OCI-M2 (cell line): ENCODE measurements around the gene DNAH10.

Source experiments
- DNase-seq: peaks from one replicate; lab custom pipeline; 2025; ENCODE audit not compliant: unreplicated experiment; lab: John Stamatoyannopoulos, UW

DNAH10 gene

GRCh38 chr12:123836292-123836691 lies 74.2 kb downstream of the DNAH10 start:
- DNase-seq = no peak

GRCh38 chr12:123839826-123840225 lies 77.7 kb downstream of the DNAH10 start:
- DNase-seq = no peak

GRCh38 chr12:123840765-123841425 lies 78.8 kb downstream of the DNAH10 start:
- no peak for DNase-seq

- no peak for DNase-seq
Observed at GRCh38 chr12:123843912-123844748, 82.0 kb downstream of the DNAH10 start.

DNA sequence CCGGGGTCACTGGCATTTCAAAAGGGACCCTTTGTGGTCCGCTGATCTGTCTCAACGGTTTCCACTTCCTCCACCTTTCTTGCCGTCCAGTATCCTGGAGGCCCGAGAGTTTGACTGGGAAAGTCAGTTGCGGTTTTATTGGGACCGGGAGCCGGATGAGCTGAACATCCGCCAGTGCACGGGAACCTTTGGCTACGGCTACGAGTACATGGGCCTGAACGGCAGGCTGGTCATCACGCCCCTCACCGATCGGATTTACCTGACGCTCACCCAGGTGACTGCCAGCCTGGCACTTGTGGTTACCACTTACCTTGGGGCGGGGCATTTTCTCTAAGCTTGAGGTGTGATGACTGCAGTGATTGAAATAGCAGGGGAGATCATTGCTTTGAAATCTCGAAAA lies 83.8 kb downstream of the DNAH10 start:
- DNase-seq = no peak

GRCh38 chr12:123846340-123846739 lies 84.2 kb downstream of the DNAH10 start:
- no peak for DNase-seq

DNA sequence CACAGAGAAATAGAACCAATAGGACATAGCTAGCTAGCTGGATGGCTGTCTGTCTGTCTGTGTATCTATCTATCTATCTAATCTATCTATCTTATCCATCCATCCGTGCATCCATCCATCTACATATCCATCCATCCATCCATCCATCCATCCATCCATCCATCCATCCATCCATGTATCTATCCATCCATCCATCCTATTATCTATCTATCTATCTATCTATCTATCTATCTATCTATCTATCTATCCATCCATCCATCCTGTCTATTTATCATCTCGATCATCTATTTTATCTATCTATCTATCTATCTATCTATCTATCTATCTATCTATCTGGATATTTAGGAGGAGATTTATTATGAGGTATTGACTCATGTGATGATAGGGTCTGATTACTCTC lies 84.9 kb downstream of the DNAH10 start:
- DNase-seq = no peak

DNA sequence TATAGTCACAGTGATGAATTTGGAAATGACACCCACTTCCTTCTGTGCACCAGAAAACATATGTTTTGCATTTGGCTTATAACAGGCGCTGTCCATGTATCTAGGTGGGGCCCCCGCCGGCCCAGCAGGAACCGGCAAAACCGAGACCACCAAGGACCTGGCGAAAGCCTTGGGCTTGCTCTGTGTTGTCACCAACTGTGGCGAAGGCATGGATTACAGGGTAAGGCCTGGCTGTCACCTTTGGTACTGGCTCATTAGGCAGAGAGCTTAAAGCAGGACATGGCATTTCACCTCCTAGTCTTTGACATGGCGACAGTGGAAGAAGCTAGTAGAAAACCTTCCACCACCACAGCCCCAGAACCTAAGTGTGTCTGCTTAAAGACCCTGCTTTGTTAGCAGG lies 85.8 kb downstream of the DNAH10 start:
- no peak for DNase-seq

- no peak for DNase-seq
Observed at GRCh38 chr12:123849517-123849916, 87.4 kb downstream of the DNAH10 start.

GRCh38 chr12:123850246-123851134 lies 88.4 kb downstream of the DNAH10 start:
- DNase-seq = no peak

GRCh38 chr12:123853396-123854070 lies 91.4 kb downstream of the DNAH10 start:
- no peak for DNase-seq

- DNase-seq = no peak
Observed at GRCh38 chr12:123854232-123854631, 92.1 kb downstream of the DNAH10 start.

- no peak for DNase-seq
Observed at GRCh38 chr12:123854918-123855317, 92.8 kb downstream of the DNAH10 start.

DNA sequence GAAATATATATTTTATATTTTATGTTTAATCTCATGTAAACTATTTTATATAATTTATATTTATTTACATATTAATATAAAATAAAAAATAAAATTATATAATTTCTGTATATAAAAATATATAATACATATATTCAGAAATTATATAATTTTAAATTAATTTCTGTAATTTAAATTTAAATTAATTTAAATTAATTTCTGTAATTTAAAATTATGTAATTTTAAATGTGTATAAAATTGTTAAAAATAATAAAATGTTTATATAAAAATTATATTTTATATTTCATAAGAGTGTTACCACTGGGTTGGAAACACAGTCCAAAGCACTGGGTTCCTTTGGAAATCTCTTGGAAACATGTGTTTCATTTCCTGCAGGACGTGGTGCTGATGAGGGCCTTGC lies 94.6 kb downstream of the DNAH10 start:
- DNase-seq = no peak

GRCh38 chr12:123858176-123858575 lies 96.1 kb downstream of the DNAH10 start:
- no peak for DNase-seq

DNA sequence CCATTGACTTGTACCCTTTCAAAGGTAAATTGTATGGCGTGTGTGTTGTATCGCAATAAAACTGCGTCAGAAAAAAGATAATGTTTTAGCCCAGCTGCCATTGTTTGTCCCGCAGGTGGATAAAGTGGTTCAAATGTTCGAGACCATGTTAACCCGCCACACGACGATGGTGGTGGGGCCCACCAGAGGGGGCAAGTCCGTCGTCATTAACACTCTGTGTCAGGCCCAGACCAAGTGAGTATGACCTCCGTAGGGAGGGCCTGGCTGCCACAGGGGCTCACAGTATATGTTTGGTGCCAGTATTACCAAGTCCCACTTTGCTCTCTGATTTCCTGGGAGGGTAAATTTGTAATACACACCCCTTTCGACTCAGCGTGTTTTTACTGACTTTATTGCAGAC lies 96.9 kb downstream of the DNAH10 start:
- no peak for DNase-seq

GRCh38 chr12:123860377-123860776 lies 98.3 kb downstream of the DNAH10 start:
- DNase-seq = no peak

DNA sequence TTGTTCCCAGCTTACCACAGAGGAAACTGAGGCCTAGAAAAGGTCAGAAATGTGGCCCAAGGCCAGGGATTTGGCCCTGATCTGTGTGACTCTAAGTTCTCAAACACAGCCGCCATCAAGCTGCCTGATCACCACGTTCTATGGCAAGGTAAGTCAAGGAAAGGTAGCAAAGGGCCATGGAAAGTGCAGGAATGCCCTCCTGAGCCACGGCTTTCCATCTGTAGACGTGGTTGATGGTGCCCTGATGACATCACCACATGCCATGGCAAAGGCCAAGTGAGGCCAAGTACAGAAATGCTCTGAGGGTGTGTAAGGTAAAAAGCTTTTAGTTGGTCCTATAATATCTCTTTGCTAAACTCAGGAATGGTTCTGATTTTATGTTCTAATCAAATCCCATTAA lies 99.3 kb downstream of the DNAH10 start:
- no peak for DNase-seq

DNA sequence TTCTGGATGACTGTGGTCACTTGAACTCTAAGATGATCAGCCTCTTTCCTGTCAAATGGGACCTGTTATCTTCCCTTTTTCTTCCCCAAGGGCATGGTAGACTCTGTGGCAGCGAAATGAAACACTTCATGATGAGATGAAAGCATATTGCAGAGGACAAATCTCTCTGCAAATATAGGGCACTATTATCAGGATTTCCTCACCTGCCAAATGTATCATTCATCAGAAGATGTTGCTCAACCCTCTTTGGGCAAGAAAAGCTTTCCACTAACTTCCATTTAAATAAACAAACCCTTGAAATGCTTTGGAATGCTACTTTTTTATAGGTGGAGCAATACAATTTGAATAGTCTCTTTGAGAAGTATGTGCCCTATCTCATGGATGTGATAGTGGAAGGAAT lies 105.0 kb downstream of the DNAH10 start:
- DNase-seq = no peak

DNA sequence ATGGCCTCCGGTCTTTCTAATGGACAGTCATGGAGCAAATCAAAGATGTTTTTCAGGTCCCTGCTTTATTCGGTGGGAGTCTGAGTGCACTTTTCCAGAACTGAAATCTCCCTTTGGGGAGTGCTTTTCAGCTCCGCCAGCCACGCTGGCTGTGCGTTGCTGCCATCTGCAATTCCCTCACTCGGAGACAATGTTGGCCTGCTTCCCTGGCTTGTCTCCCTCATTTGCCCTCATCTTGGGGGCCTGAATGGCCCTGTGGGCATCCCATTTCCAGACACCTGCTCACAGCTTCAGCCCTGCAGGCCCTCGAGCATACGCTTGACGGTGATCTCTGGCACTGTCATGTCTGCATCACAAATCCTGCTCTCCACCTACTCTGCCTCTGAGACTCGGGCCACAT lies 106.7 kb downstream of the DNAH10 start:
- DNase-seq = no peak

DNA sequence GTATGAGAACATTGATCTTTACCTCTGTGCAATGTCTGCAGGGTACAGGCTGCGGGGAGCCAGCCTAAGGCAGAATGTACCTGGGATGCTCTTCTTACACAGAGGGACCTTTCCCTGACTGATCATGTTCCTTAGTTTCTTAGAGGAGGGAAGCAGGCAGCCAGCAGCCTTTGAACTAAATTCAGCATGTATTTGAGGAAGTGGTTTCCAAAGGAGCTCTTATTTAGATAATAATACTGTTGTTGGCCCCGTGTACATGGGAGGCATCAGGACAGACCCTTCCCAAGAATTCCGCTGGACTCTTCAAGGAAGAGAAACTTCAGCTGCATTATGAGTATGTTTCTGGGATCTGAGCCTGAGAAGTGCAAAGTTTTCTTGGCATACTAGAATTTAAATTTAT lies 111.7 kb downstream of the DNAH10 start:
- no peak for DNase-seq
